Retina (tissue), 1 donor: ENCODE measurements around the gene MTG2.

Experiments used
- DNase-seq: peaks from one replicate; pipeline ENCODE4 v3.0.0-alpha.2; 2016

MTG2 gene

DNA sequence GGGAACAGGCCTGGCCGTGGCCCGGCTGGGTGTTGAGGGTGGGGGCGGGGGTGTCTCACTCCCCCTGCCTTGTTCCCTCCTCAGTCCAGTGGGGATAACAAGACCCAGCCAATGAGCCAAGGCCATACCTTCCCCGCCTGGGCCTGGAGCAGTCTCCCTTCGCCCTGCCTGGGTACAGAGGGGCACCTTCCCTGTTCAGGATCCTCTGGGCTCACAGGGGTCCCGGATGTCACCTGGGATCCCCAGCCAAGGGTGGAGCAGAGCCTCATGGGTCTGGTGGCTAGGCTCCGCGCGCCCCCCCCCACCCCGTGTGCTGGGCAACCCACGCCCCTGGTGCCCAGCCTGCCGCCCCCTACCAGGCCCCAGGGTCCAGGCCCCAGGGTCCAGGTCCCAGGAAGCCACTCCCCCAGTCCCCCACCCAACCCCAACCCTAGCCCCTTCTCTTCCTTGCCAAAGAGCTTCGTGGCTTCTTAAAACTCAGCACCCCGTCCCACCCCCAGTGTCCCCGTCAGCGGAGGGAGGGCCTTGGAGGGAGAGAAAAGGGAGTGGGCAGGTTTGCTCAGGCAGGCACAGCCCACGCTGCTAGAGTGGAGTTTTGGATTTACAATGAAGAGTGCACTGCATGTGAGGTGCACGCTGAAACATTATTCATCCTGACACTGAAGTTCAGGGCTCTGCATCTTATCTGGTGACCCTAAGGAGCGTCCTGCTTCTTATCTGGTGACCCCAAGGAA, 25.4 kb downstream of the MTG2 start:
- peak; percentile 2 for DNase-seq

DNA sequence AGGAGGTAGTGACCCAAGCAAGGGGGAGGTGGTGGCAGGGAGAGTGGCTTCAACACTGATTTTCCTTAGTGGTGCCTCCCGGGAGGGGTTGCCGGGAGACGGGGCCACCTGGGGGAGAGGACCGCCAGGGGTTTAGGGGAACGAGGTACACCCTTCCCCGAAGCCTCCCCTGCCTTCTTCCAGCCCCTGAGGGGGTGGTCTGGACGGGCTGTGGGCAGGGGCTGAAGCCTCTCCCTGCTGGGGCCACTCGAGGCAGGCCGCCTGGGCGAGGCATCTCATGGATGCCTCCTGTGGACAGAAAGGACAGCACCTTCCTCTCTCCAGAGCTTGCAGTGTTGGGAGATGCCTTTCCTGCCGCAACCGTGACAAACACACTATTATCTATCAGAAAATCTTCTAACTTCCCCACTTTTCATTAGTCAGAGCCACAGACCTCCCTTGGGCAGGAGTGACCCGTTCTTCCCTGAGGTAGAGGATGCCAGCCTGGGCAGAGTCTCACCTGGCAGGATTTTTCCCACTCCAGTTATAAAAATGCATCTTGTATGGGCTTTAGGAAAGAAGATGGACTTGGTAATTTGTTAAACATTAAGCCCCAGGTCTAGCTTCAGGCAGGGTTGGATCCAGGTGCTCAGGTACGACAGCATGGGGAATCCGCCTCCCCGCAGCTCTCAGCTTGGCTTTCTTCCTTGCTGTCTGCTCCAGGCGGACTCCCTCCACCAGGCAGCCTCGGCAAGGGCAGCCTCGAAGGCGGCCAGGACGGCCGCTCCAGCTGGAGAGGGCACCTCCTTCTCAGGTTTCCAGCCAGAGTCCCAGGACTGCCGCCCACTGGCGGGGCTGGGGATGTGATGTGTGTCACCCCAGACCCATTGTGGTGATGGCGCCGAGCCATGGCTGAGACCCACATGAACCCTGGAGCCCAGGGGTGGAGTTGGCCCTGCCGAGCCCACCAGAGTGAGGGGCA, 26.2 kb downstream of the MTG2 start:
- no peak for DNase-seq

DNA sequence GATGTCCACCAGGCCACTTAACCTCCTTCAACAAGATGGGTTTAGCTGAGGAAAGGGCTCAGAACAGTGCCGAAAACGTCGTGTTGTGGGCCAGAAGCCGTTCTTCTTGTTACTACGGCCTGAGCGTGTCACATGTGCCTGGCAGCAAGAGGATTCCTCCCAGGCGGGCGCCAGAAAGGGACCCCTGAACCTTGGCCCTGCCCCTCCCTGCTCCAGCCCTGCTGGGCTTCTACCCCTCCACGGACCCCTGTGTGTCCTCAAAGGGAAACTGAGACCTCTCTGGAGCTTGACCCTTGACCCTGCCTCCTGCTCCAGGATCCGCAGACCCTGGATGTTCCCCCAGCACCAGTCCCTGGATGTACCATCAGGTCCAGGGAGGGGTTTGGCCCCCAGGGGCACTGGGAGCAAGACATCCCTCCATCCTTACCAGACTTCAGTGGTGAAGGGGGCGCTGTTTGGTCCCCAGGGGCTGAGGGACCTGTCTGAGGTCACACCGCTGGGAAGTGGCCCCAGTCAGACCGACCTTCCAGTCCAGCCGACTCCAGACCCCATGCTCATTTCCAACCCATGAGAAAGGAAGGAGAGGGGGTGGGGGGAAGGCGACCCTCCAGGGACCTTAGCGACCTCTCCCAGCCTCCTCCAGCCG, 27.1 kb downstream of the MTG2 start:
- DNase-seq: no peak

DNA sequence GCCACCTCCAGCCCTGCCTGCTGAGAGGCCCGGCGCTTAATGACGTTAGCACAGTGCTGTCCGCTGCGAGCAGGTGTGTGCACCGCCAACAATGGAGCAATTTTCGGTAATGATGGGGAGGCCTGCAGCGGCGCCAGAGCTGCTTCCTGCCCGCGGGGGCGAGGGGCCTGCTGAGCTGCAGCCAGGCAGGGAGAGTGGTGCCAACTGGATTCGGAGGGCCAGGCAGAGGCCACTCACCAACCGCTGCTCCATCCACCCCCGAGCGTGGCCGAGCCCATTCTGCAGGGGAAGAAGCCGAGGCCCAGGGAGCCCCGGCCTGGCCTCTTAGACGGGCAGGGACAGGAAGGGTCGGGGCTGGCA, 27.6 kb downstream of the MTG2 start:
- peak; percentile 20 for DNase-seq

DNA sequence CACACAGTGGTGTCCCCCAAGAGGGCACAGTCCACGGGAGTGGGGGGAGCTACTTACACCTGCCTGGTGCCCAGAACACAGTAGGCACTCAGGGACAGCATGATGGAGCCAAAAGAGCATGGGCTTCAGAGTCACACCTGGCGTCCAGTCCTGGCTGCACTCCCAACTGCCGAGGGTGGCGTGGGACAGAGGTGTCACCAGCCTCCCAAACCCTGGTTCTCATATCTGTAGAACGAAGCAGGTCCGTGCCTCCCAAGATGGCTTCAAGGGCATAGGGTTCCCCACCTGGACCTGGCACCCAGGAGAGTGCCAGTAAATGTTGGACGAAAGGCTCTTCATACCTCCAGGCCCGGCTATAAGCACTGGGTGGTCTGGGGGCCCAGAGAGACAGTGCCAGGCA, 28.4 kb downstream of the MTG2 start:
- DNase-seq: peak; percentile 9

DNA sequence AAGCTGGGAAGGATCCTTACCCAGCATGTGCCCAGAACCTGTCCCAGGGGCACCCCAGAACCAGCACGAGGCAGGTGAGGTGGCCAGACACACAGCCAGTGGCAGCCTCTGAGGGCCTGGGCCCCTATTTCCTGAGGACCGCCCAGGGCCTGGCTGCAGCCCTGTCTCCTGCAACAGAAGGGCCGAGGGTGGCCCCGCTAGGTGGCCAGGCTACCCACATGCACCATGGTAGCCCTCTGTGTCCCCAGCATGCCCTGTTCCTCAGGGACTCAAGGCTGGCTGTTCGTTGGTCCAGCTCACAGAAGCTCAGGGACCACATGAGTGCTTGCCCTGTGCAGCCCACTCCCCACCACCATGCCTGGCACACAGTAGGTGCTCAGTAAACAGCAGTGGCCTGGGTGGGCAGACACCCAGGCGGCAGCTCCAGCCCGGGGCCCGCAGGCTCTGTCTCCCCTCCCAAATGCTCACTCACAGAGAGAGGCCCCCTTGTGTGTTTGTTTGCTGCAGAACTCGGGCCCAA, 29.0 kb downstream of the MTG2 start:
- no peak for DNase-seq

DNA sequence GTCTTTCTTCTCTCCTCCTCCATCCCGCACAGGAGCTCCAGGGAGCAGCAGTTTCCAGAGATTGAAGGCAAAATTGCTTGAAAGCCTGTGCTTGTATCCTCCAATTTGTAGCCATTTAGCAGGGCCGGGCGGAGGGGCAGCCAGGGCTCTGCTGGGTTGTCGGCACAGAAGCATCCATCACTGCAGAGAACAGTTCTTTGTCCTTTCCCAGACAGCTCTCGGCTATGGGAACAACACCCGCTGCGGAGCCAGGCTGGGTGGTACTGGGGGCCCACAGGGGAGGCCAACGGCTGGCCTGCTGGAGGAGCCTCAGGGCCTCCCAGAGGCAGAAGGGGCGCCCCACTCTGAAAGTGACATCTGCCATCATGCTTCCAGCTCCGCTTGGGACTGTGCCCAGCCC, 29.5 kb downstream of the MTG2 start:
- peak; percentile 72 for DNase-seq

DNA sequence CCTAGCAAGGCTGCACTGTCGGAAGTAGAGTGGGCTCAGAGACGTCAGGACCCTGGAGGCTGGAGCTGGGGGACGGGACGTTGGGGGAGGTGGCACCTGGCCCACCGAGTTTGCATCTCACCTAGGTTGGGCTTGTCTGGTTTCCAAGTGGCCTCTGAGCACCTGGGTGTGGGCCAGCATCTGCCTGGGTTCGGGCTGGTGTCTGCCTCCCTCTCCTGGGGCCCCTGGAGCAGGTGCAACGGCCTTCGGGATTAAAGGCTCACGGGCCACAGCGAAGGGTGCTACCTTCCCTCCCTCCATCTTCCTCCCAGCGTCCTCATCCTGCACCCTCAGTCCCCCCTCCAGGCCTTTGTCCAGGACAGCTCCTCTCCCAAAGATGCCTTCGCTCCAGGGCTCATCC, 31.2 kb downstream of the MTG2 start:
- peak; percentile 6 for DNase-seq

DNA sequence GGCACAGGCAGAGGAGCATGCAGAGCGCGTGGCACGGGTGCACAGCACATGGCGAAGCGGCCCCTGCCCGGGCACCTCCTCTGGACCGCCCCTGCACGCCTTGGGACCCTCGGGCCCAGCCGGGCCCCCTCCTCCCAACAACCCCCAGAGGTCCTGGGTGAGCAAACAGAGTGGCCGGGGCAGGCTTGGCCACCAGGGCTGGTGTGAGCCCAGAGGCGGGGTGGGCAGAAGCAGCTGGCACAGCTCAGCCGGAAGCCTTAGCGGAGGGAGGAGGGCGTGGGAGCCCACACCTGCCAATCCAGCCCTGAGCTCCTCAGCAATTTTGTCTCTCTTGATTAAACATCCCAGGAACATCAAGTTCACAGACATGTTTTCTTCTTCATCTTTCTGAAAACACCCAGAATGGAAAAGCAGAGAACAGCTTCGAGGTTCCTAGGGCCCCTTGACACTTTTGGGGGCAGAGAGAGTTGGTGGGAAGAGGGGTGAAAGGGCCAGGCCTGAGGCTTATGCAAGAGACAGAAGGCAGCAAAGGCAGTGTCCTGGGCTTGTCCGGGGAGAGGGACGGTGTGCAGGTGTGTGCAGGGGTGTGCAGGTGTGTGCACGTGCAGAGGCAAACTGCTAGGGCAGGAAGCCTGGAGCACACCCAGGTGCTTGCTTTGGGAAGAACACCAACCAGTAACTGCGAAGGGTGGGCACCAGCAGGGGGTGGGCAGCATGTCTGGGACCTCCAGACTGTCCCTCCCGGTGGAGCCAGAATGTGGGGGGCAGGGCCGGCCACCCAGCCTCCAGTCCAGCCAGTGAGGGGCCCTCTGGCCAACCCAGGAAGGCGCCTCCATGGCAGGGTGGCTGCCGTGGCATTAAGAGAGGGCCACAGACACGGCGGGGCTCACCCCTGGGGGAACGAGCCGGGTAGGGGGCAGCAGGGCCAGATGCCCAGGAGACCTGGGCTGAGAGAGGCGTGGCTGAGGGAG, 32.5 kb downstream of the MTG2 start:
- no peak for DNase-seq

DNA sequence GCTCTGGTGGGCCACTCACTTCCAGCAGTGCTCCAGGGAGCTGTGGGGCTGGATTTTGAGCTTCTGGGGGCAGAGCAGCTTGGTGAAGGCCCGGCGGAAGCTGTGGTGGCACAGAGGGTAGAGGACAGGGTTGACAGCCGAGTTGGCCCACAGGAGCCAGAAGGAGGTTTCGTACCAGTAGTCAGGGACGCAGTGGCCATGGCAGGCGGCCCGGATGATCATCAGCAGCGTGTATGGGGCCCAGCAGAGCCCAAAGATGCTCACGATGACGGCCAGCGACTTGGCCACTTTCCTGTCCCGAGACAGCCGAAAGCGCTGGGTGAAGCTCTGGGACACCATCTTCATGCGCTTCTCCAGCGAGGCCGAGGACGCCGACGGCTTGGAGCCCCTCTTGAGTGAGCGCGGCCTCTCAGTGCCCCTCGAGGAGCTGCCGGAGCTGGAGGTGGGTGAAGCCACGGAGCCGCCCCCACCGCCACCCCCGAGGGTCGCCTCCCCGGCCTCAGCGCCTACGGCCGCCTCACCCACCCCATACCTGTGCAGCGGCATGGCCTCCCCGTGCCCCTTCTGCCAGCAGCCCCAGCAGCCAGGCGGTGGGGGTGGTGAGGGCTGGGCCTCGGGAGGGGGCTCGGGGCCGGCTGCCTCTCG, 33.3 kb downstream of the MTG2 start:
- no peak for DNase-seq

DNA sequence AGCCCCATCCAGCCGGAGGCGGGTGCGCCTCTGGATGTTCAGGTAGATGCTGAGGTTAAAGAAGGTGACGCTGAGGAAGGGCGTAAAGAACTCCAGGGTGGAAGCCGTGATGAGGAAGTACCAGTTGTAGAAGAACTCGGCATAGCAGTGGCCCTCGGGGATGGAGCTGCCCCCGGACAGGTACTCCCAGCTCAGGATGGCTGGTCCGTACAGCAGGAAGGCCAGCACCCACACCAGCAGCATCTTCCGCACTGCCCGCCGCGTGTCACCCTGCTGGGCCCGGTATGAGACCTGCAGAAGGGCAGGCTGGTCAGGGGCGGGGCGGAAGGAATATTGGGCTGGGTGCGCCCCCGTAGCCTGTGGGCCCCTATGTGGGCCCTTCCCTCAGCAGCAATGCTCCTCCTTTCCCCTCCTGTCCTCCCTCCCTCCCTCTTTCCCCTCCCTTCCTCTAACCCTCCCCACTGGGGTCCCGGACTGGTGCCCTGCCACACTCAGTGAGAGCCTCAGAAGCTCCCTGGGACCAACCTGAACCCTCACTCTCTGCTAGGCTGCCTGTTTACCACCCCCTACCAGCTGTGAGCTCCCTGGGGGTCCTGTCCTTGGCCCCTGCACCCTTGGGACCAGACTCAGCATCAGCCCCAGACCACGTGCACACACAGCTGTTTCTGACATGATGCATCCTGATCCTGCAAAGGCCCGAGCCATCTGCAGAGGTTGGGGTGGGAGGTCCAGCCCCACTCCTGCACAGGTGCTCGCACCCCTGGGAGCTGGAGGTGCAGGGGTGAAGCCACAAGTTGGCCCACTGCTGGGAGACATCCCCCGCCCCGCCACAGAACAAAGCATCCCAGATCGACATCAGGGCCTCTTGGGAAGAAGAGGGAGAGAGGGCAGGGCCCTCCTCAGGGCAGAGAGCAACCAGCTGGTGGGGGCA, 34.1 kb downstream of the MTG2 start:
- DNase-seq: no peak

DNA sequence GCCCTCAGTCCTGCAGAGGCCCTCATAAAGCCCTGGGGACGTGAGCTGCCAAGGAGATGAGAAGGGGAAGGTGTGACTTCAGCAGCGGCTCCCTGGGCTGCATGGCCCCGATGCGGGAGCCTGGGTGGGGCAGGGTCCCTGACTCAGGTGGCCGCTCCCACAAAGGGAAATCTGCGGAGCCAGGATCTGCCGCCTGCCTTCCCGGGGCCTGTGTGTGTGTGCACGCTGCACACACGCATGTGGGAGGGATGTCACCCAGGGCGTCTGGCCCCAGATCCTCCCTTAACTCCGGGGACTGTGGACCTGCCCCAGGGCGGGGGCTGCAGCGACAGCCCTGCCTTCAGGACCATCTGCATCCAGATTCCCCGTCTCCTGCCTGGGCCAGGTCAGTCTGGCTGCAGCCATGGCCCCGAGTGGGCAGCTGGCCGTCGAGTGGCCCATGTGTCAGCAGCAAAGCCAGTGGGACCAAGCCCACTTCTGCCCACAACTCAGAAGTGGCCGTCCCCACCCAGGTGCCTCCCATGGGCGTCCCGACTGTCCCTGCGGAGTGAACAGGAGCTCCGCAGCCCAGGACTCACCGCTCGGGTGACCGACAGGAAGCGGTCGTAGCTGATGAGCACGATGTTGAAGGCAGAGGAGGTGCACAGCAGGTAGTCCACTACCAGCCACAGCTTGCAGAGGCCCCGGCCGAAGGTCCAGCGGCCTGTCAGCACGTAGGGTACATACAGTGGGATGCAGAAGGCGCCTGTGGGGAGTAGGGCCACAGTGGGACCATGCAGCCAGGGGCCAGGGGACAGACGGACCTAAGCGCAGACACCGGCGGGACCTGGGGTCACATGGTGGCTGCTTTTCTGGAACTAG, 35.3 kb downstream of the MTG2 start:
- peak; percentile 29 for DNase-seq

DNA sequence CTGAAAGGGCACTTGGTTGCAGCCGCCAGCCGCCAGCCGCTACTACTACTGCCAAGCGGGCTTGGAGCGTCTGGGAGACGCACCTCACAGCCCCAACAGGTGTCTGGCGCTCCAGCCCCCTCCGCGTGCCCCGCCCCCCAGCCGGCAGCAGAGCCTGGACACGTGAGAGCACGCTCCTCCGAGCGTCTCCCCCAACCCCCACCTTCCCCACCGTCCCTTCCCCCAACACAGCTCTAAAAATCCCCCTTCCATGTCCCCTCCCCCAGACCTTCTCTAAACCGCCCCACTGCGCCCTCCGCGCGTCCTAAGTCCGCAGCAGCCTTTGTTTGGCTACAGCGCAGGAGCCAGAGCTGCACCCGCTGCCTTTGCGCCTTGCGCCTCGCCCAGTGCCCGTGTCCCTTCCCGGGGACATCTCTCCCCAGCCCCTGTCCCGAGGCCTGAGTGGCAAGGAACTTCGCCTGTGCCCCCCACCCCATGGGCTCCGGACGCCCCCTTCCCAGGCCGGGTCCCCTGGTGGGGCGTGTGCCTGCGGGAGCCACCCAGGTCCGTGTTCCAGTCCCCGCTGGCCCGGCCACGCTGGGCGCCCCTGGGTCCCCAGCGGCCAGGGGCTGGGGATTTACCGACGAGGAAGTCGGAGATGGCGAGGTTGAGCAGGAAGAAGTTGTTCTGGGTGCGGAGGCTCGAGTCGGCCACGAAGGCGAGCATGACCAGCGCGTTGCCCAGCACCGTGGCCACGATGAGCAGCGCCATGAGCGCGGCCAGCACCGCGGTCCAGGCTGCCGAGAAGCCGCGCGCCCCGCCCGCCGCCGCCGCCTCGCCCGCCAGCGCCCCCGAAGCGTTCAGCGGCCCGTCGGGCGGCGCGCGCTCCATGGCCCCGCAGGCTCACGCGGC, 36.5 kb downstream of the MTG2 start:
- DNase-seq: peak; percentile 66

DNA sequence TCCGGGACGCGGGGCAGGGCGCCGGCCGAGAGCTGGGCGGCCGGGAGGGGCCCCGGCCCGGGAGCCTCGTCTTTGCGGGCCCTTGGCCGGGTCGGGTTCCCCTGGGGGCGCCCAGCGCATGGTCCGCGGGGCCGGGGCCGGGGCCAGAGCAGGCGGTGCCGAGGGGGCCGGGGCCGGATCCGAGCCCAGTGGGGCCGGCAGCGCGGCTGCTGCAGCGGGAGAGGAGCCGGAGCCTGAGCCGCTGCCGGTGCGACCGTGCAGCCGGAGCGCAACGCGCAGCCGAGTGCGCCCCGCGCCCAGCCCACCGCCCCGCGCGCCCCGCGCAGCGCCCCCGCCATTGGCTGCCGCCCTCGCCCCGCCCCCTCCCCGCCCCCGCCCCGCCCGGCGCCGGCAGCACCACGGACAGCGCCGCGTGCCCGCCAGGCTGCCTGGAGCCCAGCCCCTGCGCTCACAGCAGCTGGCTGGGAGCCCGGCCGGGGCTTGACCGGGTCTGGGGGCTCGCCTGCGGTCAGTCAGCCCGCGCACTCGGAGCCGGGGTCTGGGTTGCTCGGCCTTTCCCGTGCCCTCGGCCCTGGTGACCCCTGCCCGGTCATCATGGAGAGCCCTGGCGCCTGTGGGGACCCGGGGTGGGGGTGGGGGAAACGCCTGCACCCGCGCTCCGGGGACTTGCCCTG, 37.3 kb downstream of the MTG2 start, which contains the start of gene HRH3:
Gene HRH3, minus strand, starts transcription at position 287 of the 674 bp plus-strand sequence. CDS start 308 bp downstream, outside the sequence.
- no peak for DNase-seq

DNA sequence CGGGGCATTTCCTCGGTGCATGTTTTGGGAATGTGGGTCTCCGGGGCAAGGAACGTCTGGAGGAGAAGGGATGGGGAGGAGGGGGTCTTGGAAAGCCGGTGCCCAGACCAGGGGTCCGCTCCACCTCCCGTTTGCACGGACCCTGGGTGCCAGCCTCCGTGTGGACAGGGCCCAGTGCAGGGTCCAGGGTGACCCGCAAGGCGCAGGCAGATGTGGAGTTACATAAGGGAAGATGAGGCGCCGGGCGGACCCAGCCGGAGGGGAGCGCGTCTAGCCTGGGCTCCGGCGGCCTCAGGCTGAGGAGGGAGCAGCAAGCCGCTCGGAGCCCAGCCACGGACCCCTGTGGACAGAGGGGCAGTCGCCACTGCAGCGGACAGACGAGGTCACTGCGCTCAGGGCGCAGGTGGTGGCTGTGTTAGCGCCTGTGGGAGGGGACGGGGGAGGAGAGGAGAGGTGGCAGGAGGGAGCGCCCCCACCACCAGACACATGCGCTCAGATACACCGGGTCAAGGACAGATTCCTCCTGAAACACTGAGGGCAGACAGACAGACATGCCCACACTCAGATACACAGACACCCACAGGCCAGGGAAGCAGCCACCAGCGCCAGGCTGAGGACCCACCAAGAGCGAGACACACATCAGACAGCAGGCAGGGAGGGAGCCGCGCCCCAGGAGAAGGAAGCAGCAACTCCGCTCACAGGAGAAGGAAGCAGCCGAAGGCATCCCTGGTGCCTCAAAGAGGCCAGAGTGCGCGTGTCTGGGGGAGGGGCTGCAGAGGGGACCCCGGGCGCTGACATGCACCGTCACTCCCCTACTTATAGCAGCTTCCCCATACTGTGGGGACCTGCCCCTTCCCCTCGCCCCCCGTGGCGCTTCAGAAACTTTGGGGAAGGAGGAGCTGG, 38.1 kb downstream of the MTG2 start:
- DNase-seq: peak; percentile 72

DNA sequence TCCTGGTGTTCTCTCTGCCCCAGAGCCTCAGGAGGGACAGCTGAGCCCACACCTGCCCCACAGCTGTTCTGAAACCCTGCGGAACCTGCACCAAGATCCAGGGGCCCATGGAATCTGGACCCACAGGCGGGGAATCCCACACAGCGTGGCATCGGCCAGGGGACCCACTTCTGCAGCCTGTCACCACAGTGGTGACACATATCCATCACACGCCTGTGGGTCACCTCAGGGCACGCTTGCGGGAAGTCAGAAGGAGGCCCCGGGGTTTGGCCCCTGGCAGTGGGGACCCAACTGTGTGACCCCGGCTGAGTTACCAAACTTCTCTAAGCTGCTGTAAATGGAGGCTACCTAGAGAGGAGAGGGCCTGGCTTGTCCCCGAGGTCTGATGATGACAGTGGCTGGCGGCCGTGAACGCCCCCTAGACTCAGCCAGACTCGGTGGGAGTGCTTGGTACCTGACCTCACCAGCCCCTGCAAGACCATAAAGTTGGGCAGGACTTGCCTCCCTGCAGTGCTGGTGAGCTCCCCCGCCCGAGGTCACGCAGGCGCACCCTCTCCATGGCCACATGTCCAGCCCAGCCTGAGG, 39.5 kb downstream of the MTG2 start:
- DNase-seq: no peak
